GM18868 (cell line): ENCODE results near the gene UBP1.
"Not testable (repeated sequence)": the region's sequence is repeated elsewhere in the genome, so short reads cannot be mapped to it uniquely, and the experiment has no call there.

ENCODE experiments used
- ATAC-seq: cut with Tn5 transposase; IDR thresholded peaks from one replicate; pipeline ENCODE4 v1.9.1; 2021; ENCODE audit warnings: mild to moderate bottlenecking, moderate library complexity; ENCODE audit not compliant: unreplicated experiment

Gene UBP1

DNA sequence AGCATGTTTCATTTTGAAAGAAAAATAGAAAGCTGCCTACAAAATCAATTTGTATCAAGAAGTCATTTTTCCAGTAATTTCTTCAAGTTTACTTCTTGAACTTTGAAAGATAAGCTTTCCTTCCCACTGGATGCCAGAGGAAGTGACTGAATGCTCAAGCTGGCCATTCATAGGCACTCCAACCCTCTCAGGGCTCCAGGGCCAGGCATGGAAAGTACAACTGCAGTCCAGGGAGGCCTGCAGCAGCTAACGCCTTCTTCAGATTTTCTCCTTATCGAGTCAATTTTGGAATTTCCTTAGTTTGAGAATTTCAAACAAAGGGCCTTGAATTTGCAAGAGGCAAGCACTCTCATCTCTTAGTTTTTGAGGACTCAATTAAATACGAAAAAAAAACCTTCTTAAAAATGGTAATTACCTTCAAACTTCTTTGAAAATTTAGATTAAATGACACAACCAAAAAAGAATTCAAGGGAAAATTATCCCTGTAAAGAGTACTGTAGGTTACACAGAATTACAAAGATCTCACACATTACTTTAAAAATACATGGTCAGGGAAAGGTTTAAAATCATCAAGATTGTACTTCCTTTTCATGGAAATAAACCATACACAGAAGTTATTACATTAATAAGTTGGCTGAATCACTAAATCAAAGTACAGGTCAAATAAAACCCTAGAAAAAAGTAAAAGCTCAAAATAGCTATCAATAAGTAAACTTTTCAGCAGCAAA lies 2.5 kb downstream of the UBP1 start:
- no peak for ATAC-seq

DNA sequence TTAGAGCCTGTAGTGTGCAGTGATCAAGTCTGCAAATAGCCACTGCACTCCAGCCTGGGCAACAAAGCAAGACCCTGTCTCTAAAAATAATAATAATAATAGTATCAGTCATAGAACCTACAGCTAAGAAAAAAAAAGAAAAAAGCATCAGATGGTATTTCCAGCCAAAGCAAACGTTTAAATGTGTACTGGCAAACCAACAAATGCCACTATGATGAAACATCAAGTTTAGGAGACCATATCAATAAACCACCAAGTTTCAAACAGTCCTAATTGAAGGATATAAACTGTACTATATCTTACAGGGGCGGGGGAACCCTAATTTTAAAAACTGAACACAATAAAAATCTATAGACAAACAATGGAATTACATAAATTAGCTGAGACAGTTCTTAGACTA lies 6.4 kb downstream of the UBP1 start:
- ATAC-seq = no peak

DNA sequence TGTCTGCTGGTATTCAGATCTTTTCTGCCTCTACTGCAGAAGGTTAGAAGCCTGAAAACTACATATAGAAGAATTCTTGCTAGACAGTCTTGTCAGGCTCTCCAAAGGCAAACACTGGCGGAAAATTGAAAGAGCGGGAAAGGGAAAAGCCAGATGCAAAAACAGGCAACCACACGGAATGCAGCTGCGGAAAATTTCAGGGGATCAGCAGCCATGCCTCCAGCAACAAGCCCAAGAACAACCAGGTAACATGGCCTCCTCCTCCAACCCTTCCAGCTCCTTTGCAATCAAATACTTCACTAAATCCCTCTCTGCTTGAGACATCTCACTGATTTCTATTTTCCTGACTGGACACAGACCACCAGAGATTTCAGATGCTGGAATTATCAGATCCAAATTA lies 9.6 kb downstream of the UBP1 start:
- no peak for ATAC-seq

DNA sequence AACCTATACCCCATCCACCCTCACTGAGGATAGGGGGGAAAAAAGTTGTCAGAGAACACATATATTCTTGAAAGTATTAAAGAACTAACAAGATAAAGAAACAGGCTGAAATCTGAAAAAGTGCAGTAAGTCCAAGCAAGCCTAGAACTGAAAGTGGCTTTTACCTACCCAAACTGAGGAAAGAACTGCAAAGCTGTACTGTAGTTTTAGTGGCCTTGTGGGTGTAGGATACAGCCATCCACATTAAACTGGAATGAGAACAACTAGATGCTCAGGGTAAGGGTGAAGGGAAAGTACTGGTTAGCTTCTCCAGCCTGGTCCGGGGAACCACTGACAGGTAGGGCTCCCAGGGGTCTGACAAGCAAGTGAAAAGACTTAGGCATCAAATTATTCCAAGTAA lies 10.1 kb downstream of the UBP1 start:
- no peak for ATAC-seq

DNA sequence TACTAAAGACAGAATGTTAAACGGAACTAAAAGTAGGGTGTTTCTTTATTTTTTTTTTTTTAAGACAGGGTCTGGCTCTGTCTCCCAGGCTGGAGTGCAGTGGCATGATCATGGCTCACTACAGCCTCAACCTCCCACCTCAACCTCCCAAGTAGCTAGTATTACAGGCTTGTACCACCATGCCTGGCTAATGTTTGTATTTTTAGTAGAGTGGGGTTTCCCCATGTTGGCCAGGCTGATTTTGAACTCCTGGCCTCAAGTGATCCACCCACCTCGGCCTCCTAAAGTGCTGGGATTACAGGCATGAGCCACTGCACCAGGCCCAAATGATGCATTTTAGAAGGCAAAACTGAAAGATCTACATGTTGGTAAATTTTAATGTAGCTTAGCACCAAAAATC lies 10.9 kb downstream of the UBP1 start:
- ATAC-seq = not testable (repeated sequence)

DNA sequence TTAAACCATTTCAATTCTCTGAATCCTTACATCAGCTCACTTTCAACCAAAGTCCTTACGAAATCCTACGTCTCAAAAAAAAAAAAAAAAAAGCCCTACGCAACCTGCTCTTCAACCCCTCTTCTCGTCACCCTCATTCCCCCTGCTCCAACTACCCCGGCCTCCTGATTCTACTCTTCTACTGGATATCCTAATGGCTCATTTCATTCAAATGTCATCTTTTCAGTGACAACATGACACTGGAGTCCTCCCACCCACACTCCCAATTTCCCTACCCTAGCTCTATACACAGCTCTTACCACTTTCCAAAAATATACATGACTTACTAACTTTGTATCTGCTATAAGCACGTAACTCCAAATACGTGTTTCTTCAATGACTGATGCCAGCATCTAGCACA lies 11.5 kb downstream of the UBP1 start:
- ATAC-seq = no peak

DNA sequence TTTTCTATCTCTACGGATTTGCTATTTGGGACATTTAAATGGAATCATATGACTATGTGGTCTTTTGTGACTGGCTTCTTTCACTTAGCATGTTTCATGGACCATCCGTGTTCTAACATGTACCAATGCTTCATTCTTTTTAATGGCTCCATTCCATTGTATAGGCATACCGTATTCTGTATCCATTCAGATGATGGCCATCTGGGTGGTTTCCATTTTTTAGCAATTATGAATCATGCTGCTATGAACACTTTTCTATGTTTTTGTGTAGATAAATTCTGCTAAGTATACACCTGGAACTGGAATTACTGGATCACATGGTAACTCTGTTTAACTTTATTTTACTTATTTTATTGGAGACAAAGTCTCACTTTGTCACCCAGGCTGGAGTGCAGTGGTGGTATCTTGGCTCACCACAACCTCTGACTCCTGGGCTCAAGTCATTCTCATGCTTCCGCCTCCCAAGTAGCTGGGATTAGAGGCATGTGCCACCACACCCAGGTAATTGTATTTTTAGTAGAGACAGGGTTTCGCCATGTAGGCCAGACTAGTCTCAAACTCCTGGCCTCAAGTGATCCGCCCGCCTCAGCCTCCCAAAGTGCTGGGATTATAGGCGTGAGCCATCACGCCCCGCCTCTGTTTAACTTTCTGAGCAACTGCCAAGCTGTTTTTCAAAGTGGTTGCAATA lies 13.4 kb downstream of the UBP1 start:
- no peak for ATAC-seq

DNA sequence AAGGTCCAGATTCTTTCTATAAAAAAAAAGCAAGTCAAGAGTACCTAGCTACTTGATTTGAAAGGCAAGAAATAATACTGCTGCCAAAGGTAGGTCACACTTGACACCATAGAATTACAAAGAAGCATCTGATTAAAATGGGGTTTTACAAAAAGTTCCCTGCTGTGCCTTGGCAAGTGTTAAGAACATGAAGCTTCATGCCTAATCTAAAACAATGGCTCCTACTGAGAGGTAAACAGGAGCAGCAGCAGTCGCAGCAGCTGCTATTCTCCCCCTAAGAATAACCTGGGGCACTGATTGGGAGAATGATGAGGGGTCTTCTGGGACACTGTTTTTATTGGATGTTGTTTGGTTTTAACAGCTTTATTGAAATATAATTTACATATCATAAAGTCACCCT lies 14.1 kb downstream of the UBP1 start:
- ATAC-seq = no peak

DNA sequence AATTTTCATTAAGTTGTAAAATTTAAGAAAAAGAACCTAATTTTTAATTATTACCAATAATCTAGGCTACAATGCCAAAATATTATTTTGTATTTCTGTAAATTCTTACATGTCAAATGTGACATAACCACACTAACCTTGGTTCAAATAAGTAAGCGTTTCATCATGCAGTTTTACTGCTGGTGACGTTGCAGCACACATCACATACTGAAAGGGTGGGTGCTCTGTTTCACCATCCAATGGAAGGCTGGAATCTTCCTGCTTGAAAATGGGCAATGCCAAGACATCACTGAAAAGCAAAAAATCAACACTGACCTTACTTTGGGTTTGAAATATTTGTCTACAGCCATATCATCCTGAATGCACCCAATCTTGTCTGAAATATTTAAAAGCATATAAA lies 14.8 kb downstream of the UBP1 start:
- no peak for ATAC-seq

DNA sequence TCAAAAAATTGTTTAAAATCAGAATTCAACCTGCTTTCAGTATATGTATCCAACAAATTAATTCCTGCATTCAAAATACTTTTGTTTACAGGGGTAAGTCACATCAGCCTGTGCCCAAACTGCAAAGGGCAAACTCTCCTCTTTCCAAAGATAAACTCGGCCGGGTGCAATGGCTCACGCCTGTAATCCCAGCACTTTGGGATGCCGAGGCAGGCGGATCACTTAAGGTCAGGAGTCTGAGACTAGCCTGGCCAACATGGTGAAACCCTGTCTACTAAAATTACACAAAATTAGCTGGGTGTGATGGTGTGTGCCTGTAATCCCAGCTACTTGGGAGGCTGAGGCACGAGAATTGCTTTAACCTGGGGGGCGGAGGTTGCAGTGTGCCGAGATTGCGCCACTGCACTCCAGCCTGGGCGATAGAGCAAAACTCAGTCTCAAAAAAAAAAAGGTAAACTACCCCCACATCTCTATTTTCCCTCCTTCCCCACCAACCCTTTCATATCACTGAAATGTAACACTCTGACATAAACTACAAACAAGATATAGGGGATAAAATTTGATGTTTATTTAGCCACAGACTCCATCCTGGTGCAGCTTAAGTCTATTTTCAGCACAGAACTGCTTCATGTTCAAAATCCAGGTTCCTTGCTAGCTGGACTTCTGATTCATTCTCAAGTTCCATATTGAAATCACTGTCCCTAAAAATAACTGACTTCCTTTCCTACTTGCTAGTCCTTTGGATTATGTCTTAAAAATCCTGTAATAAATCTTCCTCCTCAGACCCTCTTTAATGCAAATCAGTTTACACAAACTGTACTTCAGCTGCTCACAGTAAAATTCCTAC lies 15.4 kb downstream of the UBP1 start:
- ATAC-seq = no peak

DNA sequence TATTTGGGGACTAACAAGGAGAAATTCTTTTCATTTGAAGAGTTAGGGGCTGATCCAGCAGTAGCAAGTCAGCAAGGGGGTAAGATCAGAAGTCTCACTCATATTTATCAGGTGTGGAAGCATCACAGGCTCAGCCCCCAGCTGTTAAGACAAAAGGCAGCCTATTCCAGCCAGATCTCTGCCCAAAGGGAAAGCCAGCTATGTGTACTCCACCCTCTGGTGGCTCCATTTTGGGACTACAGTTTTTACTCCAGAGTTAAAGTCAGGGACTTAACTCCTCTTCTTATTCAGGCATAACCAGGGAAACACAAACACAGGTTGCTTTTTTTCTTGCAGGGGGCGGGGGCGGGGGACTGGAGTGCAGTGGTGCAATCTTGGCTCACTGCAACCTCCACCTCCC lies 19.2 kb downstream of the UBP1 start:
- no peak for ATAC-seq

DNA sequence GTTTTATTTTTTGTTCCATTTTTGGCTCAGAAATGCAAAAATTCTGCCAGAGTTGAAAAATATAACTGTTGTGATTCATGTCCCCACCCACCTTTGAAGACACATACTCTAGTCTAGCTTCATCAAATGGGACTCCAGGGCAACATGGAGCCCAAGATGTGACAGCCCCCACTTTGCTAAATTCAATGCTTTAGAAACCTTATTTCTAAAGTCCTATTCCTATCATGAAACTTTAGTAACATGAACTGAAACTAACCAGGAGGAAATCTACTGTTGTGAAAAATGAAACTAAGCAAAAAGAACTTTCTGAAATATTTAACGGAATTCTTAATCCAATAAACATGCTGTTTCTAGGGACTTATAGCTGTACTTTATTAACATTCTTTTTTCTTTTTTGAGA lies 20.3 kb downstream of the UBP1 start:
- peak; percentile 64 for ATAC-seq

DNA sequence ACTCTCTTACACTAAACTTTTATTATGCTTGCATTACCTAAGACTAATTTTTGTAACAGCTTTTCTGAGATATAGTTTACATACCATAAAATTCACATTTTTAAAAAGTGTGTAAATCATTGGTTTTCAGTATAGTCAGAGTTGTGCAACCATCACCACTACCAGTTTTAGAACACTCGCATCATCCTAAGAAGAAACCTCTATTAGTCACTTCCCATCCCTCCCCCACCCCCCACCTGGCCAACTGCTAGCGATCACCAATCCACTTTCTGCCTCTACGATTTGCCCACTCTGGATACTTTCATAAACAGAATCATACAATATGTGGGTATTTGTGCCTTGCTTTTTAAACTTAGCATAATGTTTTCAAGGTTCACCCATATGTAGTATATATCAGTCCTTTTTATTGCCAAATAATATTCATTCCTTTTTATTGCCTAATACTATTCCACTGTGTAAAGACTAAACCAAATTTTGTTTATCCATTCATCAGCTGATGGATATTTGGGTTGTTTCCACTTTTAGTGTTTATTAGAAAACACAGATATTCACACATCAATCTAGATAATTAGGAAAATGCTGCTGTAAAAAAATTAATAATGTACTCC lies 23.0 kb downstream of the UBP1 start:
- ATAC-seq = no peak

DNA sequence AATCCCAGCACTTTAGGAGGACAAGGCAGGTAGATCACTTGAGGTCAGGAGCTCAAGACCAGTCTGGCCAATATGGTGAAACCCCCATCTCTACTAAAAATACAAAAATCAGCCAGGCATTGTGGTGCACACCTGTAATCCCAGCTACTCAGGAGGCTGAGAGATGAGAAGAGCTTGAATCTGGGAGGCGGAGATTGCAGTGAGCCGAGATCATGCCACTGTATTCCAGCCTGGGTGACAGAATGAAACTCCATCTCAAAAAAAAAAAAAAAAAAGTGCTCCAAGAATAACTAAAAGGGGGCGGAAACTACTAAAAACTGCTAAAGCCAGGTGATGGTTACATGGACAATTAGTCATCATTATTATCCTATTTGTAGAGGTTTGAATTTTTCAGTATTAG lies 29.4 kb downstream of the UBP1 start:
- not testable (repeated sequence) for ATAC-seq

DNA sequence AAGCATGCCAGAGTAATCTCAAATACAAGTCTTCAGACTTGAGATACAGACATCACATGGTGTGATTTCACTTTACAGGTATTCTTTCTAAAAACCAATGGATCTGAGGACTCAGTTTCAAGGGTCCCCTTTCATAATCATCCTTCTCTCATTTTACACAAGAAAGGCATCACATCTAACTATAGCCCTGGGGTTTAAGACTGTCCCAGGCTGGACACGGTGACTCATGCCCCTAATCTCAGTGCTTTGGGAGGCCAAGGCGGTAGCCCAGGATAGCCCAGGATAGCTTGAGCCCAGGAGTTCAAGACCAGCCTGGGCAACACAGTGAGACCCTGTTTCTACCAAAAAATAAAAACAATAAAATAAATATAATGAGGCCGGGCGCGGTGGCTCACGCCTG lies 36.4 kb downstream of the UBP1 start:
- no peak for ATAC-seq

DNA sequence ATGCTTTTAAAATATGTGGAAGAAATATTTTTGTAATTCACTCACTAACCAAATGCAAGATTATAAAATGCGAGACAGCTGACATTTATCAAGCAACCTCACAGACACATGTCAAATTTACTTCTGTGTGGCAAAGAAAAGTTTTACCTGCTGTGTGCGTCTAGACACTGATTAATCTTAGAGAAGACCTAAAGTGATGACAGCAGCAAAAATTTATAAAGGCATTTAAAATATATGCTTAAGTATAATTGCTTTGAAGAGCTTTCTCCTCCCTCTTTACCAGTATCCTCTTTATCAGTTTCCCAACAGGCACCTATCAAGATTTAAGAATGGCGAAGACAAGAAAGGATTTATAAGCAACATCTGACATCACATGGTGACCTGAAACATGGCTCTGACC lies 37.3 kb downstream of the UBP1 start:
- no peak for ATAC-seq

DNA sequence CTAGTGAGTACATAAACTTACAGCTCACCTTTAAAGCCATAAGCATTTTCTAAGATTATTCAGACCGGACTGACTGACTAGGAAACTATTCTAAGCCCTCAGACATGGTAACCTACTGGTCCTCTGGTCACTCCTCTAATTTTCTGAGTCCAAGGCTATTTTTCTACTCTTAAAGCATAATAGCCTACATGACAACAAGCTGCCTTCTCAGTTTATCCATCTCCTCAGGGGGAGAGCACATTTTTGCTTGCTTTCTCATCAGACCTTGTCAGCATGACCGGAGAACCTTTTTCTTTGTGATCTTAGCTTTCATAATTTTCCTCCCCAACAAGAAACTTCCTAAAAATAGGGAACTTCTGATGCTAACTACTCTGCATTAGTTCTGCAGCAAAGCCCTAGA lies 38.4 kb downstream of the UBP1 start:
- ATAC-seq = no peak

DNA sequence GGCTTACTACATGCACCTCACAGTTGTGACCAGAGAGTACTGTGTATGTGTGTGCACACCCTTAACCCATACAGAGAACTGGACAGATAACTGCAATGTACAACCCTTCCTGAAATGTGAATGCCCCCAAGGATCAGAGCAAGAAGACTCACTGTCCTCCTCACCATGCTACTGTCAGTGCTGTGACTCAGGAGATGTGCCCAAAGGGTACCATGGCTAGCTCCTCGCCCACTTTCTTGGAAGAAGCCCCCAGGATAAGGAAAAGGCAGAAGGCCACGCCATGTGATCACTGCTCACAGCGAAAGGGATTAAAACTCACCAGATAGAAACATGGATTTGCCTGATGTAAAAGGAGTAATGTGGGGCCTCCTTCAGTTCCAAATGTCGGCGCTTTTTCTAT lies 41.8 kb downstream of the UBP1 start:
- no peak for ATAC-seq

DNA sequence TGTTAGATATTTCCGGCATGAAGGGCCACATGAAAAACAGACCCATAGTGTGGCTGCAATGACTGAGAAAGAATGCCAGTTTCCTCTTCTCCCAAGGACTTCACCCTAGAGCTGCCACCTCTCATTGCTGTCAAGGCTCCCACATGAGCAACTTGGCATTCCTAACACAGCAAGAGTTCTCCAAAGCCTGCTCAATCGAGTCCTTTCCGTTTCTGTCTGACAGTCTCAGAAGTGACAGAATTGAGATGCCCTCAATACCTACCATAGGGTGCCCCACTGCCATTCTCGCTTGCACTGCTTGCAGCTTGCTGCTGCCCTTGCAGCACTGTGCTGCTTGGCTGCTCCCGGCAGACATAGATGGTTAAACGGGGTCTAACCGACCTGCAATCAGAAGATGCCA lies 44.3 kb downstream of the UBP1 start:
- no peak for ATAC-seq

DNA sequence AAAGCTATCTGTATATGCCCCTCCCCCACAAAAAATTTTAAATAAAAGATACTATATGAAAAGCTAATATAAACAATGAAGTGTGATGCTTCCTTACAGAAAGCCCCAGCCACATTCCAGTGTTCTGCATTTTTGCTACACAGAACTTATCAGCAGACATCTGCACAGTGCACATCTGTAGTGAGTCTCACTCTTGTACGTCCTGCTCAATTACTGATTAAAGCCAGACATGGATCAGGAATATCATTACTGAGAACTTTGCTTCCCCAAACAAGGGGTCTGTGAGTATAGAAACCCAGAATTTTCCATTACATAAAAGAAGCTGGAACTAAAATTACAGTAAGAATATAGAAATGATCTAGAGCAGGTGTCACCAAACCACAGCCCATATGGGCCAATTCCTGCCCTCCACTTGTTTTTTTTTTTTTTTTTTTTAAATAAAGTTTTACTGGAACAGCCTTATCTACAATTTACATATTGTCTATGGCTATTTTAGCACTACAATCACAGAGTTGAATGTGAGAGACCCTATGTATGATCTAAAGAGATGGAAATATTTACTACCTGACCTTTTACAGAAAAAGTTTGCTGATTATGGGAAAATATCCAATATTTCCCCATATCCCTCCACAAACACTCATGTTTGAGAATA lies 45.7 kb downstream of the UBP1 start:
- ATAC-seq = no peak

DNA sequence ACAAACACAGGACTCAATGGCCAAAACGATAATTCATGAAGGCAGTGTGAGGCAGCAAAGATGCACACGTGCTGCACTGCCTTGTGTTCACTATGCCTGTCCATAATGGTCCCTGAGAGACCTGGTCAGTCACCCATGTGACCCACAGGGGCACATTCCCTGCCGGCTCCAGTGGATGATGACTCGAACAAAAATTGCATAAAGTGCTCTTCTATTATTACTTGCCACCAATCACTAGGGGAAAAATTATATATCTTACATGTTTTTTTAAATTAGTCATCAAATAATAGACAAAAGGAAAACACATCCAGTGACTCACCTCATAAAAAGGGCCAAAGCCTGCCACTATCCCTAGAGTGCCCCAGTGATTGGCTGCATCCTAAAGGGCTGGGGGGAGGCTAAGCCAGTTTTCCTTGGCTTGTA lies 47.5 kb downstream of the UBP1 start:
- no peak for ATAC-seq
